CD4-positive, CD25-positive, alpha-beta regulatory T cell (primary cell): ENCODE data around the gene C4A. TPM values are rescaled to one million over a fixed set of nuclear protein-coding genes. Genes with fewer than 3 reads are reported as not detected.
"Not testable (repeated sequence)": the region's sequence is repeated elsewhere in the genome, so short reads cannot be mapped to it uniquely, and the experiment has no call there.

Experiments
- ATAC-seq, 2 donors: fragments of 150-1000 bp; cut with Tn5 transposase; one replicate each; pipeline ENCODE4 v1.10.0; 2021; ENCODE audit warnings: low read depth in 2 of 2, moderate number of reproducible peaks in 2 of 2, moderate library complexity in 1 of 2
- DNase-seq, 3 donors: peaks; one replicate each; pipeline versions ENCODE4 v3.0.0 to v3.0.0-alpha.2; 2012 to 2022; ENCODE audit warnings: mixed read lengths in 1 of 3
- H3K27ac ChIP-seq: one replicate; pipeline ENCODE4 v1.7.0; 2013; ENCODE audit warnings: mild to moderate bottlenecking, low read length; ENCODE audit not compliant: insufficient read depth, poor library complexity, severe bottlenecking
- H3K27me3 ChIP-seq: one replicate; pipeline ENCODE4 v1.7.0; 2013; ENCODE audit warnings: low read length; ENCODE audit not compliant: control insufficient read depth, insufficient read depth
- H3K36me3 ChIP-seq: one replicate; pipeline ENCODE4 v1.7.0; 2013; ENCODE audit warnings: mild to moderate bottlenecking, low read length, moderate library complexity; ENCODE audit not compliant: control insufficient read depth, insufficient read depth
- H3K4me1 ChIP-seq: 2 replicates; pipeline ENCODE4 v1.7.0; 2013; ENCODE audit warnings: mild to moderate bottlenecking, low read length; ENCODE audit not compliant: insufficient read depth, control insufficient read depth, poor library complexity, severe bottlenecking
- H3K4me3 ChIP-seq: one replicate; pipeline ENCODE4 v1.7.0; 2013; ENCODE audit warnings: low read depth, mild to moderate bottlenecking, low read length, moderate library complexity
- H3K9me3 ChIP-seq, 2 experiments: 1 replicate in 1 of 2; 2 replicates in 1 of 2; pipeline ENCODE4 v1.7.0; 2013; ENCODE audit warnings: low read length in 2 of 2, mild to moderate bottlenecking in 1 of 2, moderate library complexity in 1 of 2; ENCODE audit not compliant: control insufficient read depth in 2 of 2
- H3K27ac Mint-ChIP-seq, 3 donors: one replicate each; pipeline ENCODE4 v1.8.0; 2020 to 2022; ENCODE audit warnings: mild to moderate bottlenecking in 3 of 3, mixed read lengths in 3 of 3, moderate library complexity in 2 of 3
- H3K27me3 Mint-ChIP-seq: one replicate; pipeline ENCODE4 v1.8.0; 2022; ENCODE audit warnings: mild to moderate bottlenecking, mixed read lengths
- H3K36me3 Mint-ChIP-seq: one replicate; pipeline ENCODE4 v1.8.0; 2020; ENCODE audit warnings: mixed read lengths
- H3K4me1 Mint-ChIP-seq, 4 donors: one replicate each; pipeline ENCODE4 v1.8.0; 2020 to 2022; ENCODE audit warnings: mixed read lengths in 4 of 4, mild to moderate bottlenecking in 1 of 4
- H3K4me3 Mint-ChIP-seq, 4 donors: one replicate each; pipeline ENCODE4 v1.8.0; 2020 to 2022; ENCODE audit warnings: mild to moderate bottlenecking in 4 of 4, mixed read lengths in 4 of 4, moderate library complexity in 3 of 4
- H3K9me3 Mint-ChIP-seq, 7 donors: one replicate each; pipeline ENCODE4 v1.8.0; 2020 to 2022; ENCODE audit warnings: mixed read lengths in 7 of 7, mild to moderate bottlenecking in 3 of 7, moderate library complexity in 2 of 7
- polyA plus RNA-seq, 4 donors: library from polyadenylated mRNA; unstranded; fragments of 300-500 nt; fragmentation: Illumina TruSeq; gene quantifications; one replicate each; pipeline ENCODE4 v1.2.3, GENCODE V29; 2021
- total RNA-seq: library from RNA; stranded (reverse); gene quantifications from one replicate; pipeline ENCODE4 v1.2.3, GENCODE V29; 2022

Gene C4A
- total and polyA plus RNA-seq, 5 donors from 2014 or later = 0.28 to 4.0 (median 0.30) TPM; not detected in 2

- H3K4me3 ChIP-seq, H3K27me3 ChIP-seq, H3K4me1 ChIP-seq, H3K36me3 Mint-ChIP-seq, H3K4me1 Mint-ChIP-seq, H3K27ac ChIP-seq, H3K9me3 ChIP-seq, ATAC-seq, H3K36me3 ChIP-seq, DNase-seq, H3K27me3 Mint-ChIP-seq, H3K9me3 Mint-ChIP-seq, H3K27ac Mint-ChIP-seq, H3K4me3 Mint-ChIP-seq: not testable (repeated sequence)
These were observed 58.6 kb downstream of the C4A start for GRCh38 chr6:32040299-32041049.

DNA sequence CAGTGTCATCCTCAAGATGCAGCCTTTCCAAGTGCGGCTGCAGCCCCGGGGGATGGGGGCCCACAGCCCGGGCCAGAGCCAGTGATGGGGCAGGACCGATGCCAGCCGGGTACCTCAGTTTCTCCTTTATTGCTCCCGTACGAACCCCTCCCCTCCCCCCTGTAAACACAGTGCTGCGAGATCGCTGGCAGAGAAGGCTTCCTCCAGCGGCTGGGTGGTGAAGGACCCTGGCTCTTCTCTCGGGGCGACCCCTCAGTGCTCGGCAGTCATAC, 59.1 kb downstream of the C4A start:
- not testable (repeated sequence) for H3K27ac Mint-ChIP-seq, H3K27me3 Mint-ChIP-seq, ATAC-seq, H3K4me1 ChIP-seq, H3K9me3 ChIP-seq, H3K9me3 Mint-ChIP-seq, H3K27me3 ChIP-seq, H3K4me3 Mint-ChIP-seq, DNase-seq, H3K36me3 ChIP-seq, H3K4me3 ChIP-seq, H3K36me3 Mint-ChIP-seq, H3K4me1 Mint-ChIP-seq, H3K27ac ChIP-seq

DNA sequence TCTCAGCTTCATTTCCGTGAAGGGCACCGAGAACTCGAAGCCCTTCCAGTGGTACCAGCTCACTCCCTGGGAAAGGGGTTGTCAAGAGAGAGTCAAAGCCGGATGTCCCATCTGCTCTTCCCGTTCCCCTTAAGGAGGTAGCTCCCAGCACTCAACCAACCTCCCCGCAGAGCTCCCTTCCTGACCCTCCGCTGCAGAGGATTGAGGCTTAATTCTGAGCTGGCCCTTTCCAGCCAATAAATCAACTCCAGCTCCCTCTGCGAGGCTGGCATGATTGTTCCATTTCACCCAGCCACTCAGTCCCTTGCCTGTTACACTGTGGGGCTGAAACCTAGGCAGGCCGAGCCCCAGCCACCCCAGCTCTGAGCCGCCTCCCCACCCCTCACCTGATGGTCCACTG, 59.5 kb downstream of the C4A start:
- not testable (repeated sequence) for H3K27ac Mint-ChIP-seq, H3K27me3 Mint-ChIP-seq, H3K36me3 ChIP-seq, DNase-seq, H3K4me1 Mint-ChIP-seq, H3K36me3 Mint-ChIP-seq, H3K4me3 ChIP-seq, H3K4me1 ChIP-seq, ATAC-seq, H3K9me3 Mint-ChIP-seq, H3K27ac ChIP-seq, H3K27me3 ChIP-seq, H3K4me3 Mint-ChIP-seq, H3K9me3 ChIP-seq

DNA sequence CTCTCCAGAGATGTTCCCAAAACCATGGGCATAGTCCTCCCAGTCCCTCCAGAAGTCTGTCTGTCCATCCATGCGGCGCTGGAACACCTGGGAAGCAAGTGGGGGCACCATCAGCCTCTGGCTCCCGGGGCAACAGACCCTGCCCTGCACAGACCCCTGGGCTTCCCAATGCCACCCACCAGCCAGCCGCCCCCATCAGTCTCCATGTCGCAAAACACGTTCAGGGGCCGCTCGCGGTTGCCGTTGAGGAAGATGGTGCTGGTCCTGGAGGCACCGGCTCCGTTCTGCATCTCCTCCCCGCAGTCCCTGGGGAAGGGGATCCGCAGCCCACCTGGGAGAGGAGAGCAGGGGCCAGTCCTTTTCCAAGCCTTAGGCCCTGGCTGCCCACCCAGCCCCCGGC, 60.4 kb downstream of the C4A start:
- not testable (repeated sequence) for H3K36me3 Mint-ChIP-seq, H3K9me3 Mint-ChIP-seq, ATAC-seq

GRCh38 chr6:32043589-32044380, 61.9 kb downstream of the C4A start:
- H3K9me3 Mint-ChIP-seq, H3K36me3 ChIP-seq, ATAC-seq, H3K9me3 ChIP-seq, H3K4me3 ChIP-seq, H3K27ac ChIP-seq, H3K27me3 ChIP-seq, H3K27me3 Mint-ChIP-seq, H3K4me1 Mint-ChIP-seq, H3K4me1 ChIP-seq, H3K4me3 Mint-ChIP-seq, H3K36me3 Mint-ChIP-seq, H3K27ac Mint-ChIP-seq, DNase-seq: not testable (repeated sequence)

More for the DNA sequence above, 60.4 kb downstream of the C4A start:
- not testable (repeated sequence) for H3K4me1 ChIP-seq, H3K4me1 Mint-ChIP-seq, H3K27ac Mint-ChIP-seq, H3K4me3 ChIP-seq, H3K27ac ChIP-seq, H3K27me3 Mint-ChIP-seq, H3K36me3 ChIP-seq, H3K4me3 Mint-ChIP-seq, H3K27me3 ChIP-seq, DNase-seq, H3K9me3 ChIP-seq

DNA sequence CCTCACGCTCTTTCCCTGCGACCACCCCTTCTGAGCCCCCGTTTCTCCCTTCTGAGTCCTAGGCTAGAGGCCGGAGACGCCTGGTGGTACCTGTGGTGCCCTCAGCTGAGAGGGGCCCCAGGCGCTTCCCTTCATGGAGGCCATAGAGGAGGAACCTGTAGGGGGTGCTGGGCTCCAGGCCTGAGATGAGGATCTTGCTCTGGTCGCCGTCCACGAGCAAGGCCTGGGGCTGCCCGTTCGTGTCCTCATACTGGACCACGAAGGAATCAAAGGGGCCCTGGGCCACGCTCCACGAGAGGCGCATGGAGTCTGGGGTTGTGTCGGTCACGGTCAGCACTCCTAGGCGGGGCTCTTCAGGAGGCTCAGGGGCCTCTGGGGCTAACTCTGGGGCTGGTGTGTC, 63.1 kb downstream of the C4A start:
- not testable (repeated sequence) for H3K27ac ChIP-seq, H3K4me1 Mint-ChIP-seq, H3K4me1 ChIP-seq, H3K36me3 Mint-ChIP-seq, DNase-seq, H3K27me3 Mint-ChIP-seq, H3K9me3 Mint-ChIP-seq, H3K9me3 ChIP-seq, ATAC-seq, H3K27ac Mint-ChIP-seq, H3K4me3 Mint-ChIP-seq, H3K27me3 ChIP-seq, H3K36me3 ChIP-seq, H3K4me3 ChIP-seq

DNA sequence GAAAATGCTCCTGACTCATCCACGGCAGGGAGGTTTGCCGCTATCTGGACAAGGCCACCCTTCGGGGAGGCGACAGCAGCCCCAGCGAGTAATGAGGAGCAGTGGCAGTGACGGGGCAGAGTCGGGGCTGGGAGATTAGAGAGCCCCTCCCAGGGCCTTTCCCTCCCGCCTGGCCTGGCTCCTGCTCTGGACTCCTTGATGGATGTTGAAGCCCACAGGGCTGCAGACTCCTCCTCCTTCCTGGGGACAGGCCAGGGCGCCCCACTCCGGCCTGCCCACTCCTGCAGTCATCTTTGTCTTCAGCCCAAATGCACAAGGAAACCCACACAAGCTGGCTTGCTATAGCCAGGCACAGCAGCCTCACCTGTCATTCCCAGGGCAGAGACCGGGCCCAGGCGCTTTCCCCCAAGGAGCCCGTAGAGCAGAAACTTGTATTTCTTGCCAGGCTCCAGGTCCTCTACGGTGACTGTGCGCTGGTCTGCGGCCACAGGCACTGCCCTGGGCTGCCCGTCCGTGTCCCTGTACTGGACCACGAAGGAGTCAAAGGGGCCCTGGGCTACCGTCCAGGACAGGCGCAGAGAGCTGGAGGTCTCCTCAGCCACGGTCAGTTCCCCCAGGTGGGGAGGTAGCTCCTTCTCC, 64.1 kb downstream of the C4A start:
- Mint-ChIP-seq H3K27me3 (peaks cover 4% of the 10 kb centered on the region), H3K36me3 (no peaks in the 10 kb centered on the region), H3K9me3 (no peaks in the 10 kb centered on the region), H3K4me1 (peaks cover 0 to 7% (median 0%) of the 10 kb centered on the region in 4 donors), H3K4me3 (no peak overlapping the region), H3K27ac (no peak overlapping the region)
- H3K27ac ChIP-seq = no peak overlapping the region
- DNase-seq (no peak), ATAC-seq (no peak)
- H3K27me3 ChIP-seq = no peaks in the 10 kb centered on the region
- H3K36me3 ChIP-seq = no peaks in the 10 kb centered on the region
- no peaks in the 10 kb centered on the region for H3K9me3 ChIP-seq
- H3K4me1 ChIP-seq = peaks cover 6% of the 10 kb centered on the region
- no peak overlapping the region for H3K4me3 ChIP-seq
